ENCODE data around the gene SLC38A2.
"Not testable (repeated sequence)": the region's sequence is repeated elsewhere in the genome, so short reads cannot be mapped to it uniquely, and the experiment has no call there.

The SLC38A2 gene

GRCh38 chr12:46372544-46373300 lies at the start of gene SLC38A2:
TSS of gene SLC38A2 (minus strand) at chr12:46372773. CDS start at chr12:46371293, 1,480 bp downstream.
- peak; percentile 86 to 87 for ATAC-seq

DNA sequence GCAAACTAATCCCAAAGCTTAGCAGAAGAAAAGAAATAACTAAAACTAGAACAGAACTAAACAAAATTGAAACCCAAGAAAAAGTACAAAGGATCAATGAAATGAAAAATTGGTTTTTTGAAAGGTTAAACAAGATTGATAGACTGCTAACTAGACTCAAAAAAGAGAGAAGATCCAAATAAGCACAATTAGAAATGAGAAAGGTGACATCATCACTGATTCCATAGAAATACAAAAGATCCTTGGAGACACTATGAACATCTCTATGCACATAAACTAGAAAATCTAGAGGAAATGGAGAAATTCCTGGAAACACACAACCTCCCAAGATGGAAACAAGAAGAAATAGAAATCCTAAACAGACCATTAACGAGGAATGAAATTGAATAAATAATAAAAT lies 47.1 kb upstream of the SLC38A2 start:
- no peak for ATAC-seq

GRCh38 chr12:46415552-46415951 lies 43.0 kb upstream of the SLC38A2 start:
- ATAC-seq: no peak

DNA sequence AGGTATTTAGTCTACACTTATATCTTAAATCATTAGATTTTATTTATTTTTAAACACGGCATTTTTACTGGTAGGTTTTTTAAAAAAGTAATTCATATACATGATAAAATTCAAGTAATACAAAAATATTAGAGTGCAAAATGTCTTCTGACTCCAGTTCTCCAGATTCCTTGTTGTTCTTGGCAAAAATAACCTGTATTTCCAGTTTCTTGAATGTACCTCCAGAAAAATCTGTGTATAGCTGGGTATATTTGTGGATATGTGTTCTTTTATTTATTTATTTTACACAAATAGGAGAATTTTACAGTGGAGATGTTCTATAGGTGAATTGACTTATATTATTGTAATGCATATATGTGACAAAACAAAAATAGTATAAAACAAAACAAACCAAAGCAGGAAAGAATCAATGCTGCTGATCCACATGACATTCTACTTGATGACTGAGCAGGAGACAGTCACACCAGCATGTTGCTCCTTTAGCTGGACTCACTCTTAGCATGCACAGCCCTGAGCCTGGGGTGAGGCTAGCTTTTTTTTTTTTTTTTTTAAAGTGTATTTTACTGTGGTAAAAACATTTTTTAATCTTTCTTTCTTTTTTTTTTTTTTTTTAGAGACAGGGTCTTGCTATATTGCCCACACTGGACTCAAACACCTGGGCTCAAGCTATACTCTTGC lies 42.2 kb upstream of the SLC38A2 start:
- ATAC-seq: no peak

DNA sequence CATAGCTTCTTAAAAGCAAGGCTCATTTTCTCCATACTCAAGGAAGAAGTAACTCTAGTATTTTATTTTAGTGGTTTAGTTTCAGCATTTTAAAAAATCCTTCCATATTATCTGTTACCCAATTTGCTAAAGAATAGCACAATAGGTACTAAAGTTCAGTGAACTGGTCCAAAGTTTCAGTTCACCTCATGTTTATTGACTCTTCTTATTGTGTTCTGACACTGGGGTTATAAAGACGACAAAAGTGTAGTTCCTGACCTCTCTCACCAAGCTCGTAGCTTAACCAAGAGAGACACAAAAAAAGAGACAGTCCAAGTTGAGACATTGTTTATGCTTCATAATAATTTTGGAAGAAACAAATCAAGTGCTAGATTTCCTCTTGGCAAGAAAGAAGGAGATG lies 40.8 kb upstream of the SLC38A2 start:
- ATAC-seq: no peak

DNA sequence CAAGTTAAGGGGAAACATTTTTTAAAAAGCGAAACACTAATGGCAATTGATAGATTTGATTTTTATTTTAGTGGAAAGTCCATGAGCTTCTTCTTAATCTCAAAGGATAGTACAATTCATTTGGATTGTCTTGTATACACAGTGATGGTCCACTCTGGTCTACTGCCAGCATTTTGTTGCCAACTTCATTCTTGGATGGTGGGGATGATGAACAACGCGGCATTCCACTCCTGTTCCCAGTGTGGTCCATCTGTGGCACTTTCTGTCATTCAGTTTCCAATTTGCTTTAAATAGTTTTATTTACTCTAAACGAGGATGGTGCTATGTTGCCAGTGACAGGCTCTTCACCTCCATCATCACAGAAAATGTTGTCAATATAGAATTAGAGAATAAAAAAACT lies 40.3 kb upstream of the SLC38A2 start:
- no peak for ATAC-seq

DNA sequence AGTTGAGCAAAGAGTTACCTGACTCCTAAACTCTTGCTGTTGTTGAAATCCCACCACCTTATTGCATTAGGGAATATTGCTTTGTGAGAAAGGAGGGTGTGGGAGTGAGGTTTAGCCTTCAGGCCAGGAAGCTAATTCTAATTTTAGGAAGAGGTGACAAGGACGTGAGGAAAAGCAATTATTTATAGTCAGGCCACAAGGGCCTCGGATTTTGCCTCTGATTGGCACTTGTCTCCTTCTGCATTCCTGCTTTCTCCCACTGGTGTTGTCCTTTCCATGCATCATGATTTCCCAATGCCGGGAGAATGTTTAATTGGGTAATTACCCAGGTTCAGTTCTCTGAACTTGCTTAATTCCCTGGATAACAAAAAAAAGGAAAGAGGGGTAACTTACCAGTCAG lies 37.9 kb upstream of the SLC38A2 start:
- ATAC-seq: no peak

DNA sequence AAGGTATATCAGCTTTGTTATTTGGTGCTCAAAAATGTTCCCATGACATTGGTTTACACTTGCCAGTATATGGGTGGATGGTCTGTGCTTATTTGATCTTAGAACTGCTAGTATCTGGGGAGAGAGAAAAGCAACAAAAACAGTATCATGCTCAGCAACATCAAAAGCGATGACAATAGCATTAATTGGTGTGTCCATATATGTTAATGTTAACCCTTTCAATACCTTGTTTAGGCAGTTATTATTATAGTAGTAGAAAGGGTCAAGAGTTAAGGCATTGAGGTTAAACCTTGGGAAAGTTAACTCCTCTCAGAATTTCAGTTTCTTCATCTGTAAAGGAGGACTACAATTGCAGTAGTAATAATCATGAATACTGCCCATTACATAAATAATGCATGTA lies 37.4 kb upstream of the SLC38A2 start:
- ATAC-seq: no peak

DNA sequence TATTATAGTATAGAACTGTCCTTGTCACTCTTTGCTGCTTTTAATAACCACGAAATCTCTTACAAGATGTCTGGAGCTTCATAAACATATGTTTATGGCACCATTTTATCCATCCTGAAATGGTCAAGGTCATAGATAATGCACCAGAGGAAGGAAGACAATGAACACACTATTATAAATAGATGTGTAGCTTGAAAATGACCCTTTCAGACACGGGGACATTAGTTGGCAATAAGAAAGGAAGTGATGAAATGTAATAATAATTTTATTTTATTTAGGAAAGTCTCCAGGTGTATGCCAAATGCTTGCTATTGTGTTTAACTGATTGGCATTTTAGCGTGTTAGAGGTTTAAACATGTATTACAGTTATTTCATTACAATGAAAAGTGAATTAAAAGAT lies 36.8 kb upstream of the SLC38A2 start:
- no peak for ATAC-seq

DNA sequence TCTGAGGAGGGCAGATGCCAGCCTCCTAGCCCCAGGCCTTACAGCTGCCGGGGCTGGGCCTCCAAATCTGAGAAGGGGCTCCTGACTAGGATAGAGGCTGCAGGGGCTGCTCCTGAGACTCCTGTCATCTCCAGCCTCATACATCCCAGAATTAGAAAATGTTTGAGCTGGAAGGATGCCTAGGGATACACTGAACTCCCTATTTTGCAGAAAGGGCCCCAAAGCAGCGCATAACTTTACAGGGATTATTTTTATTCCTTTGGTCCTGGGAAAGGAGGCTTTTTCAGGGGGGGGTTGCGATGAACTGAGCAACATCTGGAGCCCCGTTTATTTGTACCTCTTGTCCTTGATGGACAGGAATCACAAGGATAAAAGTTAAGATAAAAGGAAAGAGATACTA lies 35.9 kb upstream of the SLC38A2 start:
- ATAC-seq: no peak

DNA sequence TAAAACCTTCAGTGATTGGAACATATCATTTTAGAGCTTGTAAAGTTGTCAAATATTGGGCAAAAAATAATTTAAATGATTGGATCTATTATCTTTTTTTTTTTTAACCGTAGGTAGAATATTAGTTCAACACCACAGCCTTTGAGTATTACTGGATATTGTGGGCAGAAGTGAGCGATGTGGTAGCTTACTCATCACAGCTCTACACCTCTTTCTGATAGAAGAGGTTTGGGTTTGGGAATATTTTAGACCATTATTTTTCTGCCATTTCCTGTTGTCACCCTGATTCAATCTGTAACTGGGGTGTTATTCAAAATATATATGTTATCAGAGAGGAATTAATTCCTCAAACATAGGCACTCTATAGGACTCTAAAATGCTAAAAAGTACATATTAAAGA lies 34.8 kb upstream of the SLC38A2 start:
- peak in 1 of 2 donors; percentile 27 for ATAC-seq

GRCh38 chr12:46406352-46407027 lies 33.9 kb upstream of the SLC38A2 start:
- ATAC-seq: no peak

DNA sequence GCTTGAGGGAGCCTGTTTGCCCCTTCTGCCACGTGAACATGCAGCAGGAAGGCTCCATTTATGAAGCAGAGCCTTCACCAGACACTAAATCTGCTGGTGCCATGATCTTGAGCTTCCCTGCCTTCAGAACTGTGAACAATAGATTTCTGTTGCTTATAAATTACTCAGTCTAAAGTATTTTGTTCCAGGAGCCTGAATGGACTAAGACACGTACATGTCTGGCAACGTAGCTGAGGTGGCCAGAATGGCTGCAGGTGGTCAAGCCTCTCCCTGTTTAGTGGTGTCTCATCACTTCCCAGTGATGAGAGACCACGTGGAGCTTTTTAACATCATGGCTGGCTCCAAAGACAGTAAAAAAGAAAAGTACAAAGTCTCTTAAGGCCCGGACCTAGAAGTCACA lies 32.2 kb upstream of the SLC38A2 start:
- no peak for ATAC-seq

DNA sequence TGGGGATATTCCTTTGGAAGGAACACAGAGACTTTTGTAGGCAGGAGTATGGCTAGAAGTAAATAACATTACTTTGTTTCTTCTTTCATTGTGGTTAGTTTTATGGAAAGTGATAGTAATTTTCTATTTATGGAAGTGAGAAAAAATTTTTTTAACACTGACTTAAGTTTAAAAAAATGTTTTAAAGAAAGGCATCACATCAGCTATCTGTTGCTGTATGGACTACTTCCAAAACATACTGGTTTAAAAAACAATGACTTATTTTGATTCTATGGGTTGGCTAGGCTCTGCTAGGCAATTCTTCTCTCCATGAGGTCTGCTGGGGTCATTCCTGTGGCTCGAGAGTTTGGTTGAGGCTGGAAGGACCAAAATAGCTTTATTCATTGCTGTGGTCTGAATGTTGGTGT lies 31.7 kb upstream of the SLC38A2 start:
- no peak for ATAC-seq

GRCh38 chr12:46403719-46404070 lies 31.1 kb upstream of the SLC38A2 start:
- no peak for ATAC-seq

- no peak for ATAC-seq
Measured at GRCh38 chr12:46402941-46403718, 30.6 kb upstream of the SLC38A2 start.

- ATAC-seq: no peak
Measured at GRCh38 chr12:46402451-46402850, 29.9 kb upstream of the SLC38A2 start.

GRCh38 chr12:46401662-46402061 lies 29.1 kb upstream of the SLC38A2 start:
- no peak for ATAC-seq

DNA sequence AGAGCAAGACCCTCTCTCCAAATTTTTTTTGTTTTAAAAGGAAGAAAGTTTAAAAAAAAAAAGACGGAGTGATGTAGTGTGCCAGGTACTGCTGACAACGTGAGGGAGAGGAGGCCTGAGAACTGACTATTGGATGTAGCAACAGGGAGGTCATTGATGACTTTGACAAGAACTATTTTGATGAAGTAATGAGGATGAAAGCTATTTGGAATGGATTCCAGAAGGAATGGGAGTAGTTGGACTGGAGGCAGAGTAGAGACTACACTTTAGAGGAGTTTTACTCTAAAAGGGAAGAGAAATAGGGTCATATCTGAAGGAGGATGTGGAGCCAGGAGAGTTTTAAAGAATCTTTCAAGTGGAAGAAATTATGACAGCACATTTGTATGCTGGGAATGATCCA lies 27.8 kb upstream of the SLC38A2 start:
- ATAC-seq: no peak

DNA sequence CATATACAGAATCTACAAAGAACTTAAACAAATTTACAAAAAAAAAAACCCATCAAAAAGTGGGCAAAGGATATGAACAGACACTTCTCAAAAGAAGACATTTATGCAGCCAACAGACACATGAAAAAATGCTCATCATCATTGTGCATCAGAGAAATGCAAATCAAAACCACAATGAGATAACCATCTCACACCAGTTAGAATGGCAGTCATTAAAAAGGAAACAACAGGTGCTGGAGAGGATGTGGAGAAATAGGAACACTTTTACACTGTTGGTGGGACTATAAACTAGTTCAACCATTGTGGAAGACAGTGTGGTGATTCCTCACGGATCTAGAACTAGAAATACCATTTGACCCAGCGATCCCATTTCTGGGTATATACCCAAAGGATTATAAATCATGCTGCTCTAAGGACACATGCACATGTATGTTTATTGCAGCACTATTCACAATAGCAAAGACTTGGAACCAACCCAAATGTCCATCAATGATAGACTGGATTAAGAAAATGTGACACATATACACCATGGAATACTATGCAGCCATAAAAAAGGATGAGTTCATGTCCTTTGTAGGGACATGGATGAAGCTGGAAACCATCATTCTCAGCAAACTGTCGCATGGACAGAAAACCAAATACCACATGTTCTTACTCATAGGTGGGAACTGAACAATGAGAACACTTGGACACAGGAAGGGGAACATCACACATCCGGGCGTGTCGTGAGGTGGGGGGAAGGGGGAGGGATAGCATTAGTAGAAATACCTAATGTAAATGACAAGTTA lies 27.1 kb upstream of the SLC38A2 start:
- ATAC-seq: not testable (repeated sequence)

GRCh38 chr12:46396826-46397225 lies 24.3 kb upstream of the SLC38A2 start:
- no peak for ATAC-seq

DNA sequence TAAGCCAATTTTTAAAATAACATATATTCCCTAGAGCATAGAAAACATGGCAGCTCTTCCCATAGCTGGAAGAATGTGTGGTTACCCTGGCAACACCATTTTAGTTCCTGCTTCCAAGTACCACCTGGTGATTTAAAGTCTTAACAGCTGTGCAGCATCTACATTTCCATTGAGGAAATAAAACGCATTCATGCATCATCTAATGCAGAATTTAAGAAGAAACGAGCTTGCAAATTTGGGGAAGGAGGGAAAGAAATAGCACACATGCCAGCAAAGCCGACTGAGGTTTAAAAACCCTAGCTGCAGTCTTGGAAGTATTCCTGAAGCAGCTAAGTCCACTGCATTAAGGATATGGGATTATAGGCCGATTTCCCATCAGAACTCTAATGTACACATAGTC lies 22.8 kb upstream of the SLC38A2 start:
- ATAC-seq: no peak
